Rectal smooth muscle tissue (tissue), 1 donor: ENCODE measurements around the gene CDHR3.

Experiments
- H3K27ac ChIP-seq: one replicate; pipeline ENCODE4 v1.7.0; 2013; ENCODE audit warnings: low read depth, low read length, inconsistent platforms
- H3K27me3 ChIP-seq: one replicate; pipeline ENCODE4 v1.7.0; 2013; ENCODE audit warnings: low read length; ENCODE audit not compliant: control insufficient read depth, insufficient read depth
- H3K36me3 ChIP-seq: one replicate; pipeline ENCODE4 v1.7.0; 2013; ENCODE audit warnings: low read length; ENCODE audit not compliant: control insufficient read depth, insufficient read depth
- H3K4me1 ChIP-seq: one replicate; pipeline ENCODE4 v1.7.0; 2013; ENCODE audit warnings: low read length; ENCODE audit not compliant: control insufficient read depth, insufficient read depth
- H3K4me3 ChIP-seq: one replicate; pipeline ENCODE4 v1.7.0; 2013; ENCODE audit warnings: low read length
- H3K9ac ChIP-seq: one replicate; pipeline ENCODE4 v1.7.0; 2013; ENCODE audit warnings: low read length

CDHR3 gene

DNA sequence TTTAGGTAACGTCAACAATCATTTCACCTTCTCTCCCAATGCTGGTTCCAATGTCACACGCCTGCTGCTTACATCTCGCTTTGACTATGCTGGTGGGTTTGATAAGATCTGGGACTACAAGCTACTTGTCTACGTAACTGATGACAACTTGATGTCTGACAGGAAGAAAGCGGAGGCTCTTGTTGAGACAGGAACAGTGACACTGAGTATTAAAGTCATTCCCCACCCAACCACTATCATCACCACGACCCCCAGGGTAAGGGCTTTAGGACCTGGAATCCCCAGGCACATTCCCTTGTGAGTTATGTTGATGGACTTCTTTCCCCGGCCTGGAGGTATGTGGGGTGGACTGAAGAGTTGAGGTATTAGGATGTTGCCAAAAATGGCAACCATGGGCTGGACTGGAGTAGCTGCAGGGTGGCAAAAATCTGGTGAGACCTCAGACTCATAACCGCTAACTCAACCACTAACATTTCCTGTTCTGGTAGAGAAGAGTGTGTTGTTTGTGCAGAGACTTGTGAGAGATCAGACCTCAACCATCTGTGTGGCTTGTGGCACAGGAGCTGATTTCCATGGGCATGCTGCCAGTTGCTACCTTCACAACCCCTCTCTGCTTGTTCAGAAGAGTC is 59.2 kb downstream of the CDHR3 start:
- Histone ChIP-seq H3K36me3 (peaks cover 3% of the 10 kb centered on the region), H3K27ac (no peak overlapping the region), H3K9ac (no peak overlapping the region), H3K27me3 (no peaks in the 10 kb centered on the region), H3K4me1 (peaks cover 3% of the 10 kb centered on the region), H3K4me3 (no peak overlapping the region)

DNA sequence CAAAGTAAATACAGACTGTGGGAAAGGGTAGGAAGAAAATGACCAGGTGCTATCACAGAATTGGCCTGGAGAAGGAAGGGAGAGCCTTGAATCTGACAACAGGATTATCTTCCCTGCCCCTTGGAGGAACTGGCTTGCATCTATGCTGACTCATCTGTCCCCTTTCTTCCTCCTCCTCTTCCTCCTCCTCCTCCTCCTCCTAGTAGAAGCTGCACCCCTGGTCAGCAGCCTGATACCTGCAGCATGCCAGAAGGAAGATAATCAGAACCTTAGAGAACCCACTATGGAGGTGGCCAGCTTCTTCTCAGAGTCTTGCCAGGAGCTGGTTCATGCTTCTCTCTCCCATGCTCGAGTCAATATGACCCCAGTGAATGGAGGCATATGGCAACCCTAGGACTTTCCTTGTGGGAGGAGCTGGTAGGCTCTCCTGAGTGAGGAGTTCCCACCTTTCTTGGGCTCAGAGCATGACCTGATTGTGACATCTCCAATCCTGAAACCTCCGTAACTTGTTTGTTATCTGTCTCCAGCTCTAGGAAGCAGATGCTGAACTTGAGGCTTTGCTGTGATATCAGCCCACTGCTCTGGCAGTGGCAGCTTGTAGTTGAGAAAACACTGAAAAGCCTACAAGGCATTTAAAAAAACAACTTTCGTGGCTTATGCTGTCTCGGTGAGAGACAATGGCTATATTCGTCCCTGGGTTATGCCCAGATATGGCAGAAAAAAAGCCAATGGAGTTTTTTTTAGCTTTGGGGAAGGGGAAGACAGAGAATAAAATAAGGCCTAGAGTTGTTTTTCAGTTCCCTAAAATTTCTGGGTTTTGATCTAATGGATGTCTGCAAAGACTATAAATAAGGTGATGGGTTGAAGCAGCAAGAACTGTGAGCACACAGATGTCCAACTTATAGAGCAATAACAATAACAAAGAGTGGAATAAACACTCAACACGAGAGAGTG is 60.6 kb downstream of the CDHR3 start:
- Histone ChIP-seq H3K4me1 (peaks cover 3% of the 10 kb centered on the region), H3K4me3 (no peak overlapping the region), H3K9ac (no peak overlapping the region)

DNA sequence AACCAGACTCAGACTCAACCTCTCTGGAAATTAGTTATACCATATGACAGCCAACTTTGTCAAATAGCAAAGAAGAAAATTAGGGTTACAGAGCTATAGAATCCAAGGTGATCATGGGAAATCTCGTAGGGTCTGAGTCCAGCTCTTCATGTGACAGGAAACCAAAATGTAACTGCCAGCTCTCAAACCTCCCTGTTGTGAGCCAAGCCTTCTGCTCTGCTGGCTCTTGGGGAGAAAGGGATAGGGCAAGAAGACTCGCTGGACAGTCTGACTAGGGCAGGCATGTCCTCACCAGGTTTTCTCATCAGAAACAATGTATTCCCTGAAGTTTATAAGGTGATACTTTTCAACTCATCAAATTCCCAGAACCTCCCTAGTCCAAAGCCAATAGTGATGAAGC is 63.0 kb downstream of the CDHR3 start:
- Histone ChIP-seq H3K4me3 (no peak overlapping the region), H3K36me3 (peaks cover 3% of the 10 kb centered on the region), H3K27me3 (no peaks in the 10 kb centered on the region), H3K4me1 (peaks cover 3% of the 10 kb centered on the region), H3K27ac (no peak overlapping the region), H3K9ac (no peak overlapping the region)

More for the DNA sequence above, 60.6 kb downstream of the CDHR3 start:
- Histone ChIP-seq H3K36me3 (peaks cover 3% of the 10 kb centered on the region), H3K27me3 (no peaks in the 10 kb centered on the region), H3K27ac (no peak overlapping the region)

DNA sequence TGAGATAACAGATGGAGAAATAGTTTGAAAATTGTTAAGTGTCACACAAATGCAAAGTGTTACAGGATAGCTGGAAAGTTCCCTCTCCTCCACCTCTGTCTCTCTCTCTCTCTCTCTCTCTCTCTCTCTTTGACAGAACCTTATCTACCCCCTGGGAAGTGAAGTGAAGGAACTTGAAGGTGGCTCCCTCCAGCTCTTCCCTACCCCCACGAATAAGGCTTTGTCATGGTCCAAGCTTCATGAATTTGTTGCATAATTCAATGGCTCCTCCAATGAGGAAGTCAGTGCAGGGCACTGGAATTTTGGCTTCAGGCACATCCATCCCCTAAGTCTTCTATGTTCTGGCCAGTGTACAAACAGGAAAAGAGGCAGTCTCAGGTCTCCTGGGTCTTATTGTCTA is 66.4 kb downstream of the CDHR3 start:
- Histone ChIP-seq H3K27ac (no peak overlapping the region), H3K4me1 (no peaks in the 10 kb centered on the region), H3K4me3 (no peak overlapping the region), H3K9ac (no peak overlapping the region), H3K36me3 (peaks cover 3% of the 10 kb centered on the region), H3K27me3 (peaks cover 2% of the 10 kb centered on the region)

DNA sequence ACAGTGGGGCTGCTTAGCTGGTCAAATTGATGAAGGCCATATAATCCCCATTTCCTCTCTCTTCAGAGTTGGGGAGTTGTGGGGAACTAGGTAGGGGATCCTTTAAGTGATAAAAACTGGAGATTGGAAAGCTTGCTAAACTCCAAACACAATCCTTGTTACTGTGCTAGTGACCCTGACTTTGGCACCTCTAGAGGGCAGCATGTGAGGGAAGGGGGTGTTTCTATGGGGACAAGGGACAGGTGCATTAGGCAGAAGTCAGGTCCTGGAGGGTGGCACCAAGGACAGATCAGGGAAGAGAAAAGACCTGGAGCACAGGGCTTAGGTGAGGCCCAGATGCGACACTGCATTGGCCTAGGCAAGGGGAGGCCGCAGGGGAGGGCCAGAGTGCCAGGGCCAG is 66.9 kb downstream of the CDHR3 start:
- no peak overlapping the region for H3K27ac ChIP-seq
- peaks cover 3% of the 10 kb centered on the region for H3K36me3 ChIP-seq
- H3K4me1 ChIP-seq, result no peaks in the 10 kb centered on the region
- H3K4me3 ChIP-seq, result no peak overlapping the region
- H3K27me3 ChIP-seq, result peaks cover 2% of the 10 kb centered on the region
- no peak overlapping the region for H3K9ac ChIP-seq

DNA sequence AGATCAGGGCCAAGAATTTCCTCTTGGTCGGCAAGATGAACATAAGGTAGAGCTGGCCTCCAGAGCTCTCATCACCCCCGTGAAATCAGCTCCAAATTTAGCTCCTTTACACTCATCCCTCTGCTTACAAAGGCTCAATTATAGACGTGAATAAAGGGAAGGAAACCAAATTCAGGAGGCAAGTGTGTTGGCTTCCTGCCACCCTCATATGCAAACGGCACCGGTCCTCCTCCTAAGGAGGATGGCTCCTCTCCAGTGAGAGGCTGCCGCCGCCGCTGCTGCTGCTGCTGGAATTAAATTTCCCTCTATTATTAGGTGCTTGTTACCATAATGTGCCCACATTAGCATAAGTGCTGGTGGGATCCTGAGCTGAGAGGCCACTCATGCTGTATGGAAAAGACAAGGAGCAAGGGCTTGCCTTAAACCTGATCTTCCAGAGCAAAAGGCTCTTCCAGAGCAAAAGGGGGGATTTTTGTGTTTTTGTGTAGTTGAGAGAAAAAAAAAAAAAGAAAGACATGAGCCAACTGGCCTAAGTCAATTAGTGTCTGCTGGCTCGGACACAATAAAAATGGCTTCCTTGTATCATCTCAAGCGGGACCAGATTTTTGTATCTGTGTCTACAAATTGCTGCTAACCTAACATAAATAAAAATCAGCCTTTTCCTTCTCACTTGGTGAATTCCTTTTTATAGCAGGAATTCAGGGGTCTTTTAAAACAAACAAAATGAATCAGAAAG is 68.4 kb downstream of the CDHR3 start:
- Histone ChIP-seq H3K9ac (no peak overlapping the region), H3K27ac (no peak overlapping the region)

DNA sequence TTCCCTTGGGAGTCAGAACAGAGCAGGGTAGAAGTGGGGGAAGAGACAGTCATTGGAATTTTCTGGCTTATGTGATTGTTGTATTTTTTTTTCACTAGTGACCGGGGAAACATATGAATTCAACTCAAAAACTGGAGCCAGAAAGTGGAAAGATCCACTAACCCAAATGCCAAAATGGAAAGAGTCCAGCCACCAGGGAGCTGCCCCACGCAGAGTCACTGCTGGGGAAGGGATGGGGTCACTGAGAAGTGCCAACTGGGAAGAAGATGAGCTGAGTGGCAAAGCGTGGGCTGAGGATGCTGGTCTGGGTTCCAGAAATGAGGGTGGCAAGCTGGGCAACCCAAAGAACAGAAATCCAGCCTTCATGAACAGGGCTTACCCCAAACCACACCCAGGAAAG is 69.2 kb downstream of the CDHR3 start:
- H3K9ac ChIP-seq, result no peak overlapping the region
- no peaks in the 10 kb centered on the region for H3K4me1 ChIP-seq
- H3K27ac ChIP-seq, result no peak overlapping the region
- H3K36me3 ChIP-seq, result no peaks in the 10 kb centered on the region
- peaks cover 2% of the 10 kb centered on the region for H3K27me3 ChIP-seq
- H3K4me3 ChIP-seq, result no peak overlapping the region

More for the DNA sequence above, 68.4 kb downstream of the CDHR3 start:
- Histone ChIP-seq H3K4me3 (no peak overlapping the region), H3K36me3 (no peaks in the 10 kb centered on the region), H3K4me1 (no peaks in the 10 kb centered on the region), H3K27me3 (peaks cover 2% of the 10 kb centered on the region)

DNA sequence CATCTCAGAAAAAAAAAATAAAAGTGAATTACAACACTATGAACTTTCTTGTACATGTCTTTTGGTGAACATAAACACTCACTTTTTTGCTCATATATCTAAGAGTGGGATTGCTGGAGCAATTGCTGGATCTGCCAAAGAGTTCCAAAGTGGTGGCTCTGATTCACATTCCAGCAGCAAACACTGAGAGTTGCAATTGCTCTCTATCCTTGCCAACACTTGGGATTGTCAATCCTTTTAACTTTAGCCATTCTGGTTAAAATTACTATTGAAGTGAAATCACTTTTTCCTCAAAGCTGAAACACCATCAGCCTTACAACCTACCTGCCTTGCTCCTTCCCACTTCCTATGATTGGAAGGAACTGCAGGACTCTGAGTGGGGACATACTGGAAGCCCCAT is 70.7 kb downstream of the CDHR3 start:
- Histone ChIP-seq H3K36me3 (no peaks in the 10 kb centered on the region), H3K9ac (no peak overlapping the region), H3K4me3 (no peak overlapping the region), H3K4me1 (no peaks in the 10 kb centered on the region), H3K27me3 (peaks cover 2% of the 10 kb centered on the region), H3K27ac (no peak overlapping the region)

DNA sequence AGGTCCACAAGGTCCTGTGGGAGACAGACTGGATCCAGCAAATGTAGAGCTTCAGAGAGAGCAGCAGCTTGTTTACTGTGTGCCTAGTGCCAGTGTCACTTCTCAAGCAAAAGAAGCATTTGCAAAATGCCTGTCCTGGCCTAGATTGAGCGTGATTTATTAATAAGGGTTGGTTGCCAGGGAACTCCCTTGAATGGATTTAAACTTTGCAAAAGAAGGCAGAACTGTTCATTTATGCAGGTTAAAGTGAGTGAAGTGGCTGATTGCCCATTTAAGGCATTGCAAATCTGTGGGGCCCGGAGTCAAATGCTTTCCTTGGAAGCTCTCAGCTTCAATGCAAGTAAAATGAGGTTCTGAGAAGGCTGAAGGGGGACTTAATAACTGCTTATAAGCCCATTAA is 71.3 kb downstream of the CDHR3 start:
- Histone ChIP-seq H3K9ac (no peak overlapping the region), H3K27ac (no peak overlapping the region), H3K4me1 (no peaks in the 10 kb centered on the region), H3K27me3 (peaks cover 2% of the 10 kb centered on the region), H3K36me3 (no peaks in the 10 kb centered on the region), H3K4me3 (no peak overlapping the region)

DNA sequence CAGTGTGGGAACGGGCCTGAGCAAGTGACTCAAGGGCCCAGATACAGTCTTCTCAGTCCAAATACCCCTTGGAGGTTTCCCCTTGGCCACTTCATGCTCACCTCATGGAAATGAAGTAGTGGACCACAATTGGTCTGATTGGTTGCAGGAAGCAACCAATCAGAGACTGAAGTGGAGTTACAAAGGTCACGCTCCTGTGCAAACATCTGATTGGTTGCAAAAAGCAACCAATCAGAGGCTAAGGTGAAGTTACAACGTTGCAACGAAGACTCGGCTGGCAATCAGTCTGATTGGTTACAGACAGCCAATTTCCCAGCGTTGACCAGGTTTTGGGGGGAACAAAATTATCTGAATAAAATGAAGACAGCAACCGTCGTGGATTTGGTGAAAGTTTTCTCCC is 72.5 kb downstream of the CDHR3 start:
- Histone ChIP-seq H3K4me1 (no peaks in the 10 kb centered on the region), H3K36me3 (no peaks in the 10 kb centered on the region), H3K9ac (no peak overlapping the region), H3K27ac (no peak overlapping the region), H3K27me3 (peaks cover 2% of the 10 kb centered on the region), H3K4me3 (no peak overlapping the region)

DNA sequence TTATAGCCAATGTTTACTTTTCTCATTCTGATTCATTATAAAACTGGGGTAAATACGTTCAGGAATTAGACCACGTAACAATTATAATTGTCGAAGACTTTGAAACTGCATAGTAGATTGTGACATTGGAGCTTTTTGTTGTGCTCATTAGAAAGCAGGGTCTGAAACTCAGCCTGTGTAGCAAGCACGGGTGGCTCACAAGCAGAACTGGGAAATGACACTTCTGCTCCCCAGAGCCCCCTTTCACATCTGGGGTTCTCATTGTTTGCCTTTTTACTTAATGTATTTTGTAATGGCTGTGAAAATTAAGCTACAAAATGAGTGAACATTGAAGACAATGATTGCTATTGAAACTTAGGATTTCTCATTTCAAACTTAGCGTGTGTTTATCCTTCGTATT is 72.9 kb downstream of the CDHR3 start:
- no peaks in the 10 kb centered on the region for H3K36me3 ChIP-seq
- no peak overlapping the region for H3K4me3 ChIP-seq
- peaks cover 2% of the 10 kb centered on the region for H3K27me3 ChIP-seq
- H3K9ac ChIP-seq, result no peak overlapping the region
- no peaks in the 10 kb centered on the region for H3K4me1 ChIP-seq
- no peak overlapping the region for H3K27ac ChIP-seq

DNA sequence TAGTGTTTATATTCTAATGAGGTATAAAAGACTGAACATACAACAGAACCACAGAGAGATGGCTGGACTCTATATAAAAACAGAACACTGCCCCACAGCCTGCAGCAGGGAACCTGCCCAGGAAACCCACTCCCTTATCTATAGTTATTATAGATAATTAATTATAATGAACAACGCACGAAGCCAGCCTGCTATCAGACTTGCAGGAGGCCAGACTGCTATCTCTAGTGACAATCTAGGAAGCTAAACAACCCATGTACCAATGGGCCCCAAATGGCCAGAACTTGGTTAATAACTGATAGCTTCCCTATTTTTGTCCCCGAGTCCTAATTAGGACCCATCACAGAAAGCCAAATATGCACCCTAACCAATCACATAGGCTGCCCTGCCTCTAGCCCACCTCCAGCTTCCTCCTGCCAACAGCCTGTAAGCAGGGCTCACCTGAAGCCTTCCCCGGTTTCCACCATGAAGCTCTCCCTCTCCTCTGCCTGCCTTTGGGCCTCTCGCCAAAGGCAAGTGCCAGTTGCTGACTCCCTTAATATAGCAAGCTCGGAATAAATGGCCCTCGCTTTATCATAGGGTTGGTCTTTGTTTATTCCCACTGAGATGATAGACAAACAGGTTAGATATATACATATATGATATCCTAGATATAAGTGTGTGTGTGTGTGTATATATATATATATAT is 74.6 kb downstream of the CDHR3 start:
- H3K27ac ChIP-seq, result no peak overlapping the region
- H3K9ac ChIP-seq, result no peak overlapping the region
- H3K36me3 ChIP-seq, result no peaks in the 10 kb centered on the region
- H3K4me1 ChIP-seq, result no peaks in the 10 kb centered on the region
- peaks cover 2% of the 10 kb centered on the region for H3K27me3 ChIP-seq
- no peak overlapping the region for H3K4me3 ChIP-seq
